CD4-positive, alpha-beta T cell treated with Interleukin-17A for 4 hours (primary cell): ENCODE results near the gene VPS13C.

Experiments used
- DNase-seq: peaks from one replicate; pipeline ENCODE4 v3.0.0-alpha.2; 2020; ENCODE audit warnings: mixed read lengths

Gene VPS13C

GRCh38 chr15:61921093-61921492, 139.2 kb downstream of the VPS13C start:
- no peak for DNase-seq

- no peak for DNase-seq
Observed at GRCh38 chr15:61917457-61917856, 142.8 kb downstream of the VPS13C start.

GRCh38 chr15:61916104-61916503, 144.1 kb downstream of the VPS13C start:
- DNase-seq: no peak

- DNase-seq: no peak
Observed at GRCh38 chr15:61915640-61916039, 144.6 kb downstream of the VPS13C start.

- DNase-seq: no peak
Observed at GRCh38 chr15:61910839-61911369, 149.3 kb downstream of the VPS13C start.

GRCh38 chr15:61908241-61908640, 152.0 kb downstream of the VPS13C start:
- no peak for DNase-seq

GRCh38 chr15:61907753-61908086, 152.5 kb downstream of the VPS13C start:
- no peak for DNase-seq

GRCh38 chr15:61906961-61907752, 153.1 kb downstream of the VPS13C start:
- no peak for DNase-seq

- DNase-seq: no peak
Observed at GRCh38 chr15:61893146-61893545, 167.1 kb downstream of the VPS13C start.

- no peak for DNase-seq
Observed at GRCh38 chr15:61892140-61892539, 168.1 kb downstream of the VPS13C start.

GRCh38 chr15:61890106-61890505, 170.1 kb downstream of the VPS13C start:
- DNase-seq: no peak

GRCh38 chr15:61889706-61890105, 170.5 kb downstream of the VPS13C start:
- DNase-seq: no peak

- no peak for DNase-seq
Observed at GRCh38 chr15:61888074-61888780, 172.0 kb downstream of the VPS13C start.

- DNase-seq: no peak
Observed at GRCh38 chr15:61880084-61880483, 180.2 kb downstream of the VPS13C start.

- DNase-seq: no peak
Observed at GRCh38 chr15:61879219-61879618, 181.0 kb downstream of the VPS13C start.

- DNase-seq: no peak
Observed at GRCh38 chr15:61871926-61872522, 188.2 kb downstream of the VPS13C start.

GRCh38 chr15:61869656-61870055, 190.6 kb downstream of the VPS13C start:
- no peak for DNase-seq

- no peak for DNase-seq
Observed at GRCh38 chr15:61861962-61862361, 198.3 kb downstream of the VPS13C start.

GRCh38 chr15:61857169-61857829, 202.9 kb downstream of the VPS13C start:
- no peak for DNase-seq

GRCh38 chr15:61856295-61856694, 204.0 kb downstream of the VPS13C start:
- no peak for DNase-seq

GRCh38 chr15:61853195-61853594, 207.1 kb downstream of the VPS13C start:
- DNase-seq: no peak

GRCh38 chr15:61851955-61852354, 208.3 kb downstream of the VPS13C start:
- DNase-seq: no peak

- DNase-seq: no peak
Observed at GRCh38 chr15:61849447-61849846, 210.8 kb downstream of the VPS13C start.
